ENCODE measurements around the gene SIGLEC5. TPM values are rescaled to one million over a fixed set of nuclear protein-coding genes. Genes with fewer than 3 reads are reported as not detected.

SIGLEC5 gene
- total and polyA plus RNA-seq, 2 experiments from 2014 or later = not detected

DNA sequence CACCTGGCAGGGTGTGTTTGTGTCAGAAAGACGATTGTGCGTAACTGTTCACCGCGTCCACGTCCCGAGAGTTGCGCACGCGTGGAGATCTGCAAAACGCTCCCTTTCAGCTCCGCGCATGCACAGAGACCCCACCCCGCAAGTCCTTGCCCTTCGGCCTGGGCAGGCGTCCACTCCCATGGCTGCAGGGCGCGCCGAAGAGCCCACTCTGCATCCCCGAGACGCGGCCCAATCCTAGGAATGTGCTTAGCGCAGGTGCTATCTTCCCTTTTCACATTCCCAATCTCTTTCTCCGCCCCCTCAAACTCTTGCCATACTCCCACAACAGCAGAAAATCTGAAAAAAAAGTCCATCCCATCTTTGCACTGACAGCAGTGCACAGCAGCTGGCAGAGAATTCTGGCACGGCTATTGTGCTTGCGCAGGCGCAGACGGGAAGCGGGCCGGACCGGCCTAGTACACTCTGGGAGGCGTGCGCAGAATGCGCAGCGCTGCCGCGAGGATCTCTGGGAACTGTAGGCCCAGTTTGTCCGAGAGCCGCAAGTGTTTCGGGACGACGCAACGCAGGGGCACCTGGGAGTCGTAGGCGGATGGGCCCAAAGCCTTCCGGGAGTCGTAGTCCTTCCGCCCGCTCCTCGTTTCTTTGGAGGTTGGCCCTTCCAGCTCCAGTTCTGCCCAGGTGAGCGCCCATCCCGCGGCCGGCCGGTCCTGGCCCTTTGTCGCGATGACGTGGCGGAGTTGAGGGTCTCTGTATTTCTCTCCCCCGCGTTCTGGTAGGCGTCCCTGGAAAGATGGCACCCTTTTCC is 36.0 kb downstream of the SIGLEC5 start:
- Mint-ChIP-seq H3K9me3 (peaks cover 39% of the 10 kb centered on the region), H3K4me3 (peak overlapping the region; percentile 91), H3K27me3 (ENCODE audit: insufficient read depth, low read depth, poor library complexity) (peaks cover 14% of the 10 kb centered on the region), H3K4me1 (peaks cover 10% of the 10 kb centered on the region), H3K27ac (no peak overlapping the region), H3K36me3 (ENCODE audit: low read depth) (peaks cover 7% of the 10 kb centered on the region)
- H3K27ac ChIP-seq (ENCODE audit: low read depth) = no peak overlapping the region
- peaks cover 6% of the 10 kb centered on the region; the same call in 1 of the 2 replicates for H3K4me1 ChIP-seq (ENCODE audit: insufficient read depth)
- no peaks in the 10 kb centered on the region for H3K9me2 ChIP-seq (ENCODE audit: insufficient read depth)
- peak overlapping the region; percentile 88 for H3K4me2 ChIP-seq
- H3K4me3 ChIP-seq = peak overlapping the region; percentile 83
- H4K20me1 ChIP-seq (replicated peaks; ENCODE audit: insufficient read depth) = no peaks in the 10 kb centered on the region
- ATAC-seq (peak; percentile 99), DNase-seq (ENCODE audit: low spot score) (peak; percentile 99)
- H3K36me3 ChIP-seq (ENCODE audit: insufficient read depth) = no peaks in the 10 kb centered on the region
- H3F3A ChIP-seq (replicated peaks; ENCODE audit: low read depth) = no peaks in the 10 kb centered on the region
- H2AFZ ChIP-seq = peak overlapping the region; percentile 100
- H3K79me2 ChIP-seq (replicated peaks; ENCODE audit: insufficient read depth) = no peaks in the 10 kb centered on the region
- no peak for TF ChIP-seq EZH2 (IDR thresholded peaks at IDR 0.05; ENCODE audit: low read depth, unreplicated experiment)
- peak; percentile 86 for TF ChIP-seq CREB1 (CRISPR knock-in tag; IDR thresholded peaks at IDR 0.05; ENCODE audit: low read depth)
- no peak for TF ChIP-seq JUNB (IDR thresholded peaks at IDR 0.05; ENCODE audit: unreplicated experiment)
- peak; percentile 63 for TF ChIP-seq POLR2AphosphoS5 (IDR thresholded peaks at IDR 0.05; ENCODE audit: low read depth)
- TF ChIP-seq ZNF331 (CRISPR knock-in tag; IDR thresholded peaks at IDR 0.05; ENCODE audit: low read depth) = no peak
- TF ChIP-seq, protein P1, sequence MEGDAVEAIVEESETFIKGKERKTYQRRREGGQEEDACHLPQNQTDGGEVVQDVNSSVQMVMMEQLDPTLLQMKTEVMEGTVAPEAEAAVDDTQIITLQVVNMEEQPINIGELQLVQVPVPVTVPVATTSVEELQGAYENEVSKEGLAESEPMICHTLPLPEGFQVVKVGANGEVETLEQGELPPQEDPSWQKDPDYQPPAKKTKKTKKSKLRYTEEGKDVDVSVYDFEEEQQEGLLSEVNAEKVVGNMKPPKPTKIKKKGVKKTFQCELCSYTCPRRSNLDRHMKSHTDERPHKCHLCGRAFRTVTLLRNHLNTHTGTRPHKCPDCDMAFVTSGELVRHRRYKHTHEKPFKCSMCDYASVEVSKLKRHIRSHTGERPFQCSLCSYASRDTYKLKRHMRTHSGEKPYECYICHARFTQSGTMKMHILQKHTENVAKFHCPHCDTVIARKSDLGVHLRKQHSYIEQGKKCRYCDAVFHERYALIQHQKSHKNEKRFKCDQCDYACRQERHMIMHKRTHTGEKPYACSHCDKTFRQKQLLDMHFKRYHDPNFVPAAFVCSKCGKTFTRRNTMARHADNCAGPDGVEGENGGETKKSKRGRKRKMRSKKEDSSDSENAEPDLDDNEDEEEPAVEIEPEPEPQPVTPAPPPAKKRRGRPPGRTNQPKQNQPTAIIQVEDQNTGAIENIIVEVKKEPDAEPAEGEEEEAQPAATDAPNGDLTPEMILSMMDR (conservative IDR thresholded peaks at IDR 0.05; ENCODE audit: low read depth in 2 of 2) = no peak
- no peak; the same call in 1 of the 2 replicates for TF ChIP-seq ZNF114 (CRISPR knock-in tag; IDR thresholded peaks at IDR 0.05)
- TF ChIP-seq EZH2phosphoT487 (IDR thresholded peaks at IDR 0.05; ENCODE audit: unreplicated experiment) = no peak
- TF ChIP-seq STAT1 (IDR thresholded peaks at IDR 0.05; ENCODE audit: unreplicated experiment) = no peak
- TF ChIP-seq, protein P2, sequence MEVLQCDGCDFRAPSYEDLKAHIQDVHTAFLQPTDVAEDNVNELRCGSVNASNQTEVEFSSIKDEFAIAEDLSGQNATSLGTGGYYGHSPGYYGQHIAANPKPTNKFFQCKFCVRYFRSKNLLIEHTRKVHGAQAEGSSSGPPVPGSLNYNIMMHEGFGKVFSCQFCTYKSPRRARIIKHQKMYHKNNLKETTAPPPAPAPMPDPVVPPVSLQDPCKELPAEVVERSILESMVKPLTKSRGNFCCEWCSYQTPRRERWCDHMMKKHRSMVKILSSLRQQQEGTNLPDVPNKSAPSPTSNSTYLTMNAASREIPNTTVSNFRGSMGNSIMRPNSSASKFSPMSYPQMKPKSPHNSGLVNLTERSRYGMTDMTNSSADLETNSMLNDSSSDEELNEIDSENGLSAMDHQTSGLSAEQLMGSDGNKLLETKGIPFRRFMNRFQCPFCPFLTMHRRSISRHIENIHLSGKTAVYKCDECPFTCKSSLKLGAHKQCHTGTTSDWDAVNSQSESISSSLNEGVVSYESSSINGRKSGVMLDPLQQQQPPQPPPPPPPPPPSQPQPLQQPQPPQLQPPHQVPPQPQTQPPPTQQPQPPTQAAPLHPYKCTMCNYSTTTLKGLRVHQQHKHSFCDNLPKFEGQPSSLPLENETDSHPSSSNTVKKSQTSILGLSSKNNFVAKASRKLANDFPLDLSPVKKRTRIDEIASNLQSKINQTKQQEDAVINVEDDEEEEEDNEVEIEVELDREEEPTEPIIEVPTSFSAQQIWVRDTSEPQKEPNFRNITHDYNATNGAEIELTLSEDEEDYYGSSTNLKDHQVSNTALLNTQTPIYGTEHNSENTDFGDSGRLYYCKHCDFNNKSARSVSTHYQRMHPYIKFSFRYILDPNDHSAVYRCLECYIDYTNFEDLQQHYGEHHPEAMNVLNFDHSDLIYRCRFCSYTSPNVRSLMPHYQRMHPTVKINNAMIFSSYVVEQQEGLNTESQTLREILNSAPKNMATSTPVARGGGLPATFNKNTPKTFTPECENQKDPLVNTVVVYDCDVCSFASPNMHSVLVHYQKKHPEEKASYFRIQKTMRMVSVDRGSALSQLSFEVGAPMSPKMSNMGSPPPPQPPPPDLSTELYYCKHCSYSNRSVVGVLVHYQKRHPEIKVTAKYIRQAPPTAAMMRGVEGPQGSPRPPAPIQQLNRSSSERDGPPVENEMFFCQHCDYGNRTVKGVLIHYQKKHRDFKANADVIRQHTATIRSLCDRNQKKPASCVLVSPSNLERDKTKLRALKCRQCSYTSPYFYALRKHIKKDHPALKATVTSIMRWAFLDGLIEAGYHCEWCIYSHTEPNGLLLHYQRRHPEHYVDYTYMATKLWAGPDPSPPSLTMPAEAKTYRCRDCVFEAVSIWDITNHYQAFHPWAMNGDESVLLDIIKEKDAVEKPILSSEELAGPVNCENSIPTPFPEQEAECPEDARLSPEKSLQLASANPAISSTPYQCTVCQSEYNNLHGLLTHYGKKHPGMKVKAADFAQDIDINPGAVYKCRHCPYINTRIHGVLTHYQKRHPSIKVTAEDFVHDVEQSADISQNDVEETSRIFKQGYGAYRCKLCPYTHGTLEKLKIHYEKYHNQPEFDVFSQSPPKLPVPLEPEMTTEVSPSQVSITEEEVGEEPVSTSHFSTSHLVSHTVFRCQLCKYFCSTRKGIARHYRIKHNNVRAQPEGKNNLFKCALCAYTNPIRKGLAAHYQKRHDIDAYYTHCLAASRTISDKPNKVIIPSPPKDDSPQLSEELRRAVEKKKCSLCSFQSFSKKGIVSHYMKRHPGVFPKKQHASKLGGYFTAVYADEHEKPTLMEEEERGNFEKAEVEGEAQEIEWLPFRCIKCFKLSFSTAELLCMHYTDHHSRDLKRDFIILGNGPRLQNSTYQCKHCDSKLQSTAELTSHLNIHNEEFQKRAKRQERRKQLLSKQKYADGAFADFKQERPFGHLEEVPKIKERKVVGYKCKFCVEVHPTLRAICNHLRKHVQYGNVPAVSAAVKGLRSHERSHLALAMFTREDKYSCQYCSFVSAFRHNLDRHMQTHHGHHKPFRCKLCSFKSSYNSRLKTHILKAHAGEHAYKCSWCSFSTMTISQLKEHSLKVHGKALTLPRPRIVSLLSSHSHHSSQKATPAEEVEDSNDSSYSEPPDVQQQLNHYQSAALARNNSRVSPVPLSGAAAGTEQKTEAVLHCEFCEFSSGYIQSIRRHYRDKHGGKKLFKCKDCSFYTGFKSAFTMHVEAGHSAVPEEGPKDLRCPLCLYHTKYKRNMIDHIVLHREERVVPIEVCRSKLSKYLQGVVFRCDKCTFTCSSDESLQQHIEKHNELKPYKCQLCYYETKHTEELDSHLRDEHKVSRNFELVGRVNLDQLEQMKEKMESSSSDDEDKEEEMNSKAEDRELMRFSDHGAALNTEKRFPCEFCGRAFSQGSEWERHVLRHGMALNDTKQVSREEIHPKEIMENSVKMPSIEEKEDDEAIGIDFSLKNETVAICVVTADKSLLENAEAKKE (CRISPR knock-in tag; IDR thresholded peaks at IDR 0.05) = no peak
- TF ChIP-seq, protein P3, sequence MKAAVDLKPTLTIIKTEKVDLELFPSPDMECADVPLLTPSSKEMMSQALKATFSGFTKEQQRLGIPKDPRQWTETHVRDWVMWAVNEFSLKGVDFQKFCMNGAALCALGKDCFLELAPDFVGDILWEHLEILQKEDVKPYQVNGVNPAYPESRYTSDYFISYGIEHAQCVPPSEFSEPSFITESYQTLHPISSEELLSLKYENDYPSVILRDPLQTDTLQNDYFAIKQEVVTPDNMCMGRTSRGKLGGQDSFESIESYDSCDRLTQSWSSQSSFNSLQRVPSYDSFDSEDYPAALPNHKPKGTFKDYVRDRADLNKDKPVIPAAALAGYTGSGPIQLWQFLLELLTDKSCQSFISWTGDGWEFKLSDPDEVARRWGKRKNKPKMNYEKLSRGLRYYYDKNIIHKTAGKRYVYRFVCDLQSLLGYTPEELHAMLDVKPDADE (IDR thresholded peaks at IDR 0.05) = peak; percentile 99
- no peak for TF ChIP-seq NANOG (IDR thresholded peaks at IDR 0.05; ENCODE audit: borderline replicate concordance)
- peaks cover 3% of the 10 kb centered on the region; the same call in 1 of the 2 replicates for H3K27me3 ChIP-seq (ENCODE audit: insufficient read depth)
